ENCODE results near the gene COL1A2.

Gene COL1A2

DNA sequence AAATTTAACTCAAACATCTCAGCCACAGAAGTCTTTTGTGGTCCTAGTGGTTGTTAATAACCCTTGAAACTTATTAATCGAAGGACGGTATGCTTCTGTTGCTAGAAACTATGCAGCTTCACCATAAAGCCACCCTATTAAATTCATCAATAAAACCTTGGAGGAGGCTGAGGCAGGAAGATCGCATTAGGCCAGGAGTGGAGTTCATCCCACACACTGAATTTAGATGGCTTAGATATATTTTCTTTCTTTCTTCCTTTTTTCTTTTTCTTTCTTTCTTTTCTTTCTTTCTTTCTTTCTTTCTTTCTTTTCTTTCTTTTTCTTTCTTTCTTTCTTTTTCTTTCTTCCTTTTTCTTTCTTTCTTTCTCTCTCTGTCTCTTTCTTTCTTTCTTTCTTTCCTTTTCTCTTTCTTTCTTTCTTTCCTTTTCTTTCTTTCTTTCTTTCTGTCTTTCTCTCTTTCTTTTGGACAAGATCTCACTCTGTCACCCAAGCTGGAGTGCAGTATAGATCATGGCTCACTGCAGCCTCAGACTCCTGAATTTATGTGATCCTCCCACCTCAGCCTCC, 84.0 kb downstream of the COL1A2 start:
- TF ChIP-seq FOXM1 (IDR thresholded peaks at IDR 0.05; ENCODE audit: borderline replicate concordance, low read depth) = no peak
- no peak for TF ChIP-seq EP300 (IDR thresholded peaks at IDR 0.05; ENCODE audit: borderline replicate concordance)
- TF ChIP-seq EGR1 (IDR thresholded peaks at IDR 0.05) = no peak
- TF ChIP-seq CREB1 (IDR thresholded peaks at IDR 0.05; ENCODE audit: low read depth) = no peak
- no peak for TF ChIP-seq RAD21 (IDR thresholded peaks at IDR 0.05; ENCODE audit: low read depth)
